ENCODE measurements around the gene SAFB2.

The SAFB2 gene

DNA sequence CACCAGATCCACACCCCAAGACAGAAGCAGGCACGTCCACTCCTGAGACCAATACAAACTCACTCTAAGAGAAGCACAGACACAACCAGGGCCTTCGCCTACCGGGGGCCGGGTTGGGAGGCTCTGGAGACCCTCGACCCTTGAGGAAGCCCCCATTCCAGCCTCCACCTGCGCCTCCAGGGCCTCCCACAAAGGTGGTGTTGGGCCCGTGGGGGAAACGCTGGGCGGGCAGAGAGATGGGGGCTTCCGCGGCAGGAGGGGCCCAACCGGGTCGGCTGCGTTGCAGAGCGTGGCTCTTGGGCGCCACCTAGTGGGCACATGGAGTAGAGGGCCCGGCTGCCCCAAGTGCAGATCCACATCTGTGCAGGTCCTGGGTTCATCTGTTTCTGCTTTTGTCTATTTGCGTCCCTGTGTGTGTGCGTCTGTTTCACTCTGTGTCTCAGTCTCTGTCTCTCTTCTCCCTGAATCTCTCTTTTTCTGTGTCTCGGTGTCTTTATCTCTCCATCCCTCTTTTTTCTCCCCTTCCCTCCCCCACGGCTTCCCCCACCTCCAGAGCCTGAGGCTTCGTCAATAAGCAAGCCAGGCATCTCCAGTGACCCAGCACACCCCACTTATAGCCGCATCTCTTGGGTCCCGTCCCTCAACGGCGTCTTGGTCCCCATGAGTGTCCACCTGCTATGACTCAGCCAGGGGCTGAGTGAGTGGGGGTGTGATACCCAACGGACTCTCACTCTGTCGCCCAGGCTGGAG, 44.3 kb downstream of the SAFB2 start:
- DNase-seq: no peak

- DNase-seq: no peak
Measured at GRCh38 chr19:5575590-5575989, 47.0 kb downstream of the SAFB2 start.

- DNase-seq: no peak
Measured at GRCh38 chr19:5572556-5573286, 49.9 kb downstream of the SAFB2 start.

- no peak for DNase-seq
Measured at GRCh38 chr19:5571777-5572176, 50.8 kb downstream of the SAFB2 start.

DNA sequence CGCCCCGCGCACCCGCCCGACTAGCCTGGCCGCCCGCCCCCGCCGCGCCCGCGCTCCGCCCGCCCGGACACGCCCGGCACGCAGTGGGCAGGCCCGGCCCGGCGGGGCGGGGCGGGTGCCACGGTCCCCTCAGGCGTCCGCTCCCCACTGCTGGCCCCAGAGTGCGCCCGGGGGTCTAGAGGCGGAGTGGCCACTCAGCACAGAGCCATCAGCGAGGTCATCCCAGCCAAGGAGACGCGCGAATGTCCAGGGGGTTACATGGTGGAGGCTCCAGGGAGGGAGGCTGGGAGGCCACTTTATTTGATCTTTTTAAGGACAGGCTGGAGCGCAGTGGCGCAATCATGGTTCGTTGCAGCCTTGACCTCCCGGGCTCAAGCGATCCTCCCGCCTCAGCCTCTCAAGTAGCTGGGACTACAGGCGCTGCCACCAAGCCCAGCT, 54.6 kb downstream of the SAFB2 start:
- no peak for DNase-seq

DNA sequence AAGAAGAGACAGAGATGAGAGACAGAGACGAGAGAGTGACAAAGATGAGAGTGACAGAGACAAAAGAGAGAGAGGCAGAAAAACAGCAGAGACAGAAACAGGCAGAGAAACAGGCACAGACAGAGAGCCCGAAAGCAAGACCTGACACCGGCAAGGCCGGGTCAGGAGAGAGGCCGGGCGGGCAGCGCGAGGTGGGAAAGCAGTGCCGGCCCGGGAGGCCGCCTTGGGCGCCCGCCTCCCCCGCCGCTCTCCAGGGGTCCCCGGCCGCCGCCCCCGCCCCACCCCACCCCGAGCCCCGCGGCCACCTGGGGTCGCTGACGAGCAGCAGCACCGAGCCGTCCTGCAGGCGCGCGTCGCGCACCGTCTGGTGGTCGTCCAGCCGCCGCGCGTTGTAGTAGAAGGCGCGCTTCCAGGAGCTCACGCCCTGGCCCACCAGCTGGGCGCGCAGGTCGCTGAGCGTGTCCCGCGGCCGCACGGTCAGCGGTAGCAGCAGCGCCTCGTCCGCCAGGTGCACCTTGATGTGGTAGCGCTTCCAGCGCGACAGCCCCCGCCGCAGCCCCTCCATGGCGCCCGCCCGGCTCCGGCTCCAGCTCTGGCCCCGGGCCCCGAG, 55.1 kb downstream of the SAFB2 start, which contains the start of gene TINCR:
TSS of gene TINCR (minus strand) at position 594 of the 610 bp plus-strand sequence.
- no peak for DNase-seq

DNA sequence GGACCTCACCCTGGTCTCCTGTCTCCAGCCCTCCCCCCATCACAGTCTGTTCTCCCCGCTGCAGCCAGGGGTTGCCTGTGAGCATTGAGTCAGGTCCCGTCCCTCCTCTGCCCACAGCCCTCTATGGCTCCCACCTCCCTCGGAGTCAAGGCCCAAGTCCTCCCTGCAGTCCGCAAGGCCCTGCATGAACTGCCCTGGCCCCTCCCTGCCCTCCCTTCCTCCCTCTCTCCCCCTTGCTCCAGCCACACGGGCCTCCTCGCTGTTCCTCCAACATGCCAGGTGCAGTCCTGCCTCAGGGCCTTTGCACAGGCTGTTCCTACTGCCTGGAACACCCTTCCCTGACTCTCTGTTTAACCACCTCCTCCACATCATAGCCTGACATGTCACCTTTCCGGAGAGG, 57.6 kb downstream of the SAFB2 start:
- DNase-seq: no peak

- no peak for DNase-seq
Measured at GRCh38 chr19:5563935-5564612, 58.5 kb downstream of the SAFB2 start.

- no peak for DNase-seq
Measured at GRCh38 chr19:5563008-5563431, 59.6 kb downstream of the SAFB2 start.

- DNase-seq: no peak
Measured at GRCh38 chr19:5562280-5562679, 60.3 kb downstream of the SAFB2 start.

DNA sequence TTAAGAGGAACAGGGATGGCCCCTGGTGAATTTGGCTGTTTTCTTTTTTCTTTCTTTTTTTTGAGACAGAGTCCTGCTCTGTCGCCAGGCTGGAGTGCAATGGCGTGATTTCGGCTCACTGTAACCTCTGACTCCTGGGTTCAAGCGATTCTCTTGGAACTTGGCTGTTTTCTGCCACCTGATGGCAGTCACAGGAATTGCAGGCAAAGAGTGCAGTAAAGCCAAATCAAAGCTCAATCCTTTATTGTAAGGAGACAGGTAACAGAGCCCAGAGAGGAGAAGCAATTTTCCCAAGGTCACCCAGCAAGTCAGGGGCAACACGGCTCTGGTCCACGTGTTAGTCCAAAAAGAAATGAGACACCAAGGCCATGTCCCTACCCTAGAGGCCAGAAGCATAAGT, 61.0 kb downstream of the SAFB2 start:
- DNase-seq: no peak

DNA sequence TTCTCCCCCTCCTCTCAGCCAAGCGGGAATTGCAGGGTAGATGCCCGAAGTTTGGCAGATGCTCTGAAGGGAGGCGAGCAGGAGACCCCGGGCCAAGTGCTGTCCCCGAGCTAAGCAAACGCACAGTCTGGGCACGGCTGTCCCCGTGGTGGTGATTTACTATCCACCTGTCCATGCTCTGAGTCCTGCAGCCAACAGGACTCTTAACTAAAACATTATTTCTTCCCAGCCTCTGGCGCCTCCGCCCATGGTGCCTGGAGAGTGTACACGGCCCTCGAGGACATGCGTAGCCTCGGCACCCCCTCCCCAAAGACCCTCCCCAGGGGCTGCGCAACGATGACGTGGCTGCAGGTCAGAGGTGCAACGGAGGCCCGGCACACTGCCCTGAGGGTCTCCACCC, 62.4 kb downstream of the SAFB2 start:
- no peak for DNase-seq

DNA sequence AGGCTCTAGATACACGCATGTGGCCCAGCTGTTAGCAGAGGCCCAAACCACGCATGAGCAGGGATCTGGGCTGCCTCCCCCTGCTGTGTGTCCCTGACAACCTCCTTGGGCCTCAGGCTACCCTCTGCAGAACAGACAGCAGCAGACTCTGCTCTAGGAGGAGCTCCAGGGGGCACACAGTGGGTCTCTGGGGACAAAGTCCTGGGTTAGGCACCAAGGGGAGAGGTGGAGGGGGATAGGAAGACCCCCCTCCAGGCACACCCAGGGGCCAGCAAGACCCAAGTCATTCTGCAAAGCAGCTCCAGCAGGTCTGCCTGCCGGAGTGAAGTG, 62.8 kb downstream of the SAFB2 start:
- DNase-seq: no peak

DNA sequence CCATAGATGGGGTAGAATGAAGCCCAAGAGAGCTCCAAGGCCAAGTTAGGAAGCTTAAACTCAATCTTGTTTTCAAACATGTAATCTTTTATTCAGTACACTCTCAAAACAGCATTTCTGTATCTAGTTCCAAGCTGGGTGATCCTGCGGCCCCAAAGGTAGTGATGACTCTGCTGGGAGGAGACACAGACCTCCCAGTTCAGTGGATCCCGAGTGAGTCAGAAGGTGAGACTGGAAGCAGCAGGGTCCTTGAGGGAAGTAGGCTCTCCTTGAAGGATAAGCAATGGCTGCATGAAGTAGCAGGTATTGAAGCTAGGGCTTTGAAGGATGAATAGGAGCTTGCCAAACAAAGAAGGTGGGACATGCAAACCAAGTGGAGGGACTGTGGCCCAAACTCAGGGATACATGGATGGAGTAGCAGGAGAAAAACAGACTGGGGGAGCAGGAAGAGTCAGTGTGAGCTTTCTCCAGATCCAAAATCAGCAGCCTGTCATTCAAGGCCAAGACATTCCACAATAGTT, 64.4 kb downstream of the SAFB2 start:
- no peak for DNase-seq

DNA sequence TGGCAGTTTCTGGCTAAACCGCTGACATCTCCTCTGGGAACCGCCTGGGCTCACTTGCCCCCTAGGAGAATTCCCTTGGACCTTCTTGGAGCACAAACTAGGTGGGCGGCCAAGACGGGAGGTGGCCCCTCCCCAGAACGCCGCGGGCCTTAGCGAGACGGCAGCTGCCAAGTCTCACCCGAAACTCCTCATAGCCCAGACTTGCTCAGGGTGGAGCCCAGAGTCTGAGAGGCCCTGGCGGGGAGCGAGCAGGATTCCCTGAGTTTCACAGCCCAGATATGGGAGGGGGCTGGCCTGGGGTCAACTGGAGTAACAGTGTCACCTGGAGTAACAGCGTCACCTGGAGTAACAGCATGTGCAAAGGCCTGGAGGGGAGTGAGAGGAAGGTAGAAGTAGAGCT, 64.9 kb downstream of the SAFB2 start:
- no peak for DNase-seq

GRCh38 chr19:5554828-5555227, 67.7 kb downstream of the SAFB2 start:
- no peak for DNase-seq

- DNase-seq: no peak
Measured at GRCh38 chr19:5553892-5554291, 68.7 kb downstream of the SAFB2 start.

DNA sequence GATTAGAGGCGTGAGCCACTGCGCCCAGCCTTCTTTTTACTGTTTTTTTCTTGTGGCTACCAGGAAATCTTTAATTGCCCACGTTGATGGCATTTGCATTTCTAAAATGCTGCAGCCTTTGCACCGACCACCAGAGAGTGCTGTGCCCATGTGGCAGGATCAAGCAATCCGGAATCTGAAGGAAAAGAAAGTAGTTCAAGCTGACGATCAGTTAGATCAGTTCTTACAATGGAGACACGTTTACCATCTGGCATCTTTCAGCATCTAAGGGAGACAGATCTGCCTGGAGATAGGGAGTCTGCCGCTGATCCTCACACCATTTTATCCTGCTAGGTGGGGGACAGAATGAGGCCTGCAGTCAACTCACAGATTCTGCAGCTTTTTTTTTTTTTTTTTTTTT, 74.7 kb downstream of the SAFB2 start:
- DNase-seq: no peak

DNA sequence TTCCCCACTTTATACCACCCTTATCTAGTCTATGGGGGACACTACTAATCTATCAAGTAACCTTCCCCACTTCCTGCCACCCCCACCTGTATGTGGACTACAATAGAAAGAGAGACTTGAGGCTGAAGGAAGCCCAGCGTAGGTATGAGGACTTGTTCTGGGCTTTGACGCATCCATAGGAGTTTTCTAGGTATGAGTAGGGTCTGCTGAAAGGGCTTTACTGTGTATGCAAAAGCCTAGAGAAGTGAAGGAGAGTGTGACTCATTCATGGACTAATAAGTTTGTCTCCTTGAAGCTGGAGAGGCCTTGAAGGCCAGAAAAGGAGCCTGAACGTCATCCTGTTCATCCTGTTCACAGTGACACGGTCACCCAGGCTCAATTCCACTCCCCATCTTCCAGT, 76.6 kb downstream of the SAFB2 start:
- no peak for DNase-seq

DNA sequence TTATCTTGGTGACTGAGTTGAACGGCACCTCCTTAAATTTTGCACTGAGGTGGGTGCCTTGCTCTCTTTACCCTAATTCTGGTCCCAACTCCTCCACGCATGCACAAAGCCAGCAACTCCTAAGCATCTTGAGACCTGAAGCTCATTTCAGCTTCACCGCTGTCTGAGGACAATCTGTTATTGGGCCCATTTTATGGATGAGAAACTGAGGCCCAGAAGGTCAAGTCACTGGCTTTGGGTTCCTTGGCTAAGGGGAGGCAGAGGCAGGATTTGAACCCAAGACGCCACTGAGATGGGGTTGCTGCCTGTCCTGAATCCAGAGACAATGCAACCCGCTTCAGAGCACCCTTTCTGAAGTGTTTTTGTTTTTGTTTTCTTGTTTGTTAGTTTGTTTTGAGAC, 77.5 kb downstream of the SAFB2 start:
- DNase-seq: no peak

DNA sequence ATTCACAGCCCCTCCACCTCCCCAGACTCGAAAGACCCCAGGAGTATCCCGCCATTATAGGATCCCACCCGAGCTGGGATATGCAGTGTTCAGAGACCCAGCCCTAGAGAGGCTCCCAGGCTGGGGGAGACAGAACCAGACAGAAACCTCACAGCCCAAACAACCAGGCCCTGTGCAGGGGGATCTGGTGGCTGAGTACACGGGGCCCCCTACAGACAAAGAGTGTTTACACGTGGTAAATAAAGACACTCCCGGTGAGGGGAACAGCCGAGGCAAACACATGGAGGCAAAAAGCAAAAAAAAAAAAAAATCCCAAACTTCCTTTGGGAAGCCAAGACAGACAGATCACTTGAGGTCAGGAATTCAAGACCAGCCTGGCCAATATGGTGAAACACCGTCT, 79.9 kb downstream of the SAFB2 start:
- DNase-seq: no peak

DNA sequence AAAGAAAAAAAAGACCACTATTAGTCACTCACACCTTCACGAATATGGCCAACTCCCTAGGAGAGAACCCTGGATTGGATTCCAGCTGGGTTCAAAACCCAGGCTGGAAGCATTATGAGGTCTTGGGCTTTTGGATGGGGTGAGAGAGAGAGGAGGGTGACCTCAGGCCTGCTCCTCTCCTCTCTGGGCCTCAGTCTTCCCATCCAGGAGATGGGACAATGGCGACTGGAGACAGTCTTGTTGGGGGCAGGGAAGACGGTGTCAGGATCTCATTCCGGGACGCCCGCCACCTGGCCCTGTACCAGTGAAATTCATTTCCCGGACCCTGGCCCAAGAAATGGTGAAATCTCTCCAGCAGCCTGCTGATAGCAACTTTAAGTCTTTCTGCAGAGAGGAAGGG, 81.1 kb downstream of the SAFB2 start:
- DNase-seq: no peak

GRCh38 chr19:5540208-5540607, 82.4 kb downstream of the SAFB2 start:
- no peak for DNase-seq

Data from GDM1 (cell line).